ENCODE results near the gene HOXB4.

Gene HOXB4

DNA sequence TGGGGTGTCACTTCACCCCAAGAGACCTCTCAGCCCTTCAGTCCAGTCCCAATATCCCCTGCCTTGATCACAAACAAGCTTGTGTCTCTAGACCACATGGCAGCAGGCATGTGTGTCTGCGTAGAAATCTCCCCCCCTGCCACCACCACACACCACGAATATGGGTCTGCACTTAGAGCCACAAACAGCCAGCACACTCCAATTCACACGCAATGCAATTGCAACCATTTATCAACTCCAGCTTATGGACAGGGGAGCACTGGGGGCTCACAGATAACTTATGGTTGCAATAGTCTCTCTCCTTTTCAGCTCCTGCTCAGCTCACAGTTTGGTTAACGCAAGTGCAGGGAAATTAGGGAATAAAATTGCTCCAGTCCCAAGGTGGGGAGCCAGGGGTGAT is 45.4 kb upstream of the HOXB4 start:
- no peak for DNase-seq (ENCODE audit: extremely low read depth, low read depth)
- TF ChIP-seq, protein P1, sequence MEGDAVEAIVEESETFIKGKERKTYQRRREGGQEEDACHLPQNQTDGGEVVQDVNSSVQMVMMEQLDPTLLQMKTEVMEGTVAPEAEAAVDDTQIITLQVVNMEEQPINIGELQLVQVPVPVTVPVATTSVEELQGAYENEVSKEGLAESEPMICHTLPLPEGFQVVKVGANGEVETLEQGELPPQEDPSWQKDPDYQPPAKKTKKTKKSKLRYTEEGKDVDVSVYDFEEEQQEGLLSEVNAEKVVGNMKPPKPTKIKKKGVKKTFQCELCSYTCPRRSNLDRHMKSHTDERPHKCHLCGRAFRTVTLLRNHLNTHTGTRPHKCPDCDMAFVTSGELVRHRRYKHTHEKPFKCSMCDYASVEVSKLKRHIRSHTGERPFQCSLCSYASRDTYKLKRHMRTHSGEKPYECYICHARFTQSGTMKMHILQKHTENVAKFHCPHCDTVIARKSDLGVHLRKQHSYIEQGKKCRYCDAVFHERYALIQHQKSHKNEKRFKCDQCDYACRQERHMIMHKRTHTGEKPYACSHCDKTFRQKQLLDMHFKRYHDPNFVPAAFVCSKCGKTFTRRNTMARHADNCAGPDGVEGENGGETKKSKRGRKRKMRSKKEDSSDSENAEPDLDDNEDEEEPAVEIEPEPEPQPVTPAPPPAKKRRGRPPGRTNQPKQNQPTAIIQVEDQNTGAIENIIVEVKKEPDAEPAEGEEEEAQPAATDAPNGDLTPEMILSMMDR (IDR thresholded peaks at IDR 0.05; ENCODE audit: low read depth, low read length), result no peak

DNA sequence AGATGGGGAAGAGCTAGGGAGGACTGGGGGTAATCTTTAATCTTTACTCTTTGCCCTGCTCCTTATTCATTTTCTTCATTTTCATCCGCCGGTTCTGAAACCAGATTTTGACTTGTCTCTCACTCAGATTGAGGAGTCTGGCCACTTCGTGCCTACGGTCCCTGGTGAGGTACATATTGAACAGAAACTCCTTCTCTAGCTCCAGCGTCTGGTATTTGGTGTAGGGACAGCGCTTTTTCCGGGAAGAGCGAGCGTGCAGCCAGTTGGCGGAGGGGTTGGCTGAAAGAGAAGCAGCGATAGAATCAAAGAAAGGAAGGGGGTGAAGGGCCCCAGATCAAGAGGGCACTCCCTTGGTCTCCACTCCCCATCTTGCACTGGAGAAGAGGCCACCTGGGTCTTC is 44.7 kb upstream of the HOXB4 start:
- DNase-seq (ENCODE audit: extremely low read depth, low read depth), result no peak
- TF ChIP-seq, protein P1 (IDR thresholded peaks at IDR 0.05; ENCODE audit: low read depth, low read length), result no peak

DNA sequence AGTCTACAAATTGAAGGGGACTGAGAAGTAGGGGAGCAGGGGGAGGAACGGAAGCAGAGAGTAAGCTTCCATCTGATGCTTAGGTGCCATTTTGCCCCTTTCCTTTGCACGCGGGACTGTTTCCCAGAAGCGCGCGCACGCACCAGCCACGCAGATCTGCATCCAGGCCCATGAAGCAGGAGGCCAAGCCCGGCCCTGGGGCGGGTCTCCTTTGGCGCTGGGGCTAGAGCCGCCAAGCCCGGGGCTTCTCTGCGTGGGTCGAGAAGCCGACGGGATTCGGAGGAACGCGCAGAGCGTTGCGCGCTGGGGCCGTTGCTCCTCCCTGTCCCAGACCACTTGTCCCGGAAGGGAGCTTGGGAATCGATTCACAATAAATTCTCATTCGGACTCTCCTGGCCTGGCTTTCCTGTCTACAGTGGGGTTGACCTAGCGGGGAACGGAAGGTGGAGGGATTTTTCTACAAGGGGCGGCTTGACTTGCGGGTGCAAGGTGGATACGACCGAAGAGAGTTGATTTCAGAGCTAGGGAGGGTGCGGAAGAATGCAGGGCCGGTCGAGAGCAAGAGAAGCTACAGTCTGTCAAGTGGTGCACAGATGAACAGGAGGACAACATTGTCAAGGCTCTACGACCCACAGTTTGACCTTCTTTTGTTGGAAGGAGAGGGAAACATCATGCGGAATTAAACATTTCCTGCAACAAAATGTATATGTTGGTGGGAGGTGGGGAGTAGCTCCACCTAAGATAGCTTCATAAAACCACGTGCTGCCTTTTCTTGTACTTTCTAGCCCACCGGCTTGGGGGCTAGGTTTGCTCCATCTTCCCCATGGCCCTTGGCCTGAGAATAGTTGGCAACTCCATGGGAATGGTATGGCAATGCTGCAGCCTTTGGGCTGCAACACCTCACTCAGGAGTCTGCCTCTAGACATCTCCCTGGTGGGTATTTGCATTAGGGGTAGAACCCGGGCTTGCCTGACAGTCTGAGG is 43.6 kb upstream of the HOXB4 start:
- TF ChIP-seq, protein P1 (IDR thresholded peaks at IDR 0.05; ENCODE audit: low read depth, low read length), result no peak
- DNase-seq (ENCODE audit: extremely low read depth, low read depth), result no peak

DNA sequence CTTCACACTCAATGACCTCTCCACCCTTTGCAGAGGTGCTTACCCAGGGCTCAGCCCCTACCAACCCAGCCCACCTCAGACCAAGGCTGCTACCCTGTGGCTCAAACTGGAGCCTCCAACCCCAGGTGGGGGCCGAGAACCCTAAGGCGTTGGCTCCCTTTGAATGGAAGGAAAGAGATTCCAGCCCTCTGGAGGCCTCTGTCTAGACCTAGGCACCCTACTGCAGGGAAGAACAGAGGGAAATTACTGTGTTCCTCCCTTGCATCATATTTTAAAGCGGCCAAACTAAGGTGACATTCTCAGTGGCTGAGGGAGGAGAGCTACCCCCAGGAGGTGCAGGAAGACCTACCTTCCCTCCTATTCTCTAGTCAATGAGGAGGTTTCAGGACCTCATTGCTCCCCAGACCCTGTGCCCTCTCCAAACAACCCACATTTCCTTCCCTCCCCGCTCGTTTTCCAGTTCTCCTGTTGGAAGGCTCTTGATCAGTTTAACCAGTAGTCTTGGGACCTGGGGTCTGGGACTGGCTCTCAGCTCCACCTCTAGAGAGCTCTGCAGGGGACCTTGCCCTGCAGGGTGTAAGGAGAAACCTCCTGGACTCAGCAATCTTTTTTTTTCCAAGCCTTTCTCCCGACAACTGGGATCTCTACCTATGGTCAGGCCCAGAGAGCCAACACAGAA is 42.5 kb upstream of the HOXB4 start:
- no peak for DNase-seq (ENCODE audit: extremely low read depth, low read depth)
- TF ChIP-seq, protein P1 (IDR thresholded peaks at IDR 0.05; ENCODE audit: low read depth, low read length), result no peak

DNA sequence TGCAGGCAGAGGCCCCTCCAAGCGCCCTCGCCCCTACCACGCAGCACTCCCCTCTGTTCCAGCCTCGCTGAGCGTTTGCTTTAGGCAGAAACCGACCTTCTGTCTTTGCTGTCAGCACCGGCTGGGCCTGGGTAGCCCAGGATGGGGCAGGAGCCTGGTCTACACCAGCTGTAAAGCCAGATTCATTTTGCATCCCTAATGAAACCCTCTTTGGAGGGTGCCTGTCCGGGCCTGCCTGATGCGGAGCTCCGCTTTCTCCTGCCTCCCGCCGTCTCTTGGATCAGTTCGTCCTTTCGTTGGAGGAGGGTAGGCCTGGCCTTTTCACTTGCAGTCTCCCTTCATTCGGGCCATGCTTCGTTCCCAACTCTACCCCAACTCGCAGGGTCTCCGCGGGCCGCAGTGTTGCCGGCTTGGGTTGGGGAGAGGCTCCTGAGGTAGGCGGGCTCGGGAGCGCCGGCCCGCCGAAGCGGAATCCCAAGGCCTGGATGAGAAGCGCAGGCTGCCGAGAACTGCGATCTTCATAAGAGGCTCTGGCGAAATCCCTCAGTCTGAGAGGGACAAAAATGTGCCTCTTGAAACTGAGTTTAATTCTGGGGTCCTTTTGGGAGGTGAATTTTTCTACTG is 41.8 kb upstream of the HOXB4 start:
- TF ChIP-seq, protein P1 (IDR thresholded peaks at IDR 0.05; ENCODE audit: low read depth, low read length), result no peak
- no peak for DNase-seq (ENCODE audit: extremely low read depth, low read depth)

DNA sequence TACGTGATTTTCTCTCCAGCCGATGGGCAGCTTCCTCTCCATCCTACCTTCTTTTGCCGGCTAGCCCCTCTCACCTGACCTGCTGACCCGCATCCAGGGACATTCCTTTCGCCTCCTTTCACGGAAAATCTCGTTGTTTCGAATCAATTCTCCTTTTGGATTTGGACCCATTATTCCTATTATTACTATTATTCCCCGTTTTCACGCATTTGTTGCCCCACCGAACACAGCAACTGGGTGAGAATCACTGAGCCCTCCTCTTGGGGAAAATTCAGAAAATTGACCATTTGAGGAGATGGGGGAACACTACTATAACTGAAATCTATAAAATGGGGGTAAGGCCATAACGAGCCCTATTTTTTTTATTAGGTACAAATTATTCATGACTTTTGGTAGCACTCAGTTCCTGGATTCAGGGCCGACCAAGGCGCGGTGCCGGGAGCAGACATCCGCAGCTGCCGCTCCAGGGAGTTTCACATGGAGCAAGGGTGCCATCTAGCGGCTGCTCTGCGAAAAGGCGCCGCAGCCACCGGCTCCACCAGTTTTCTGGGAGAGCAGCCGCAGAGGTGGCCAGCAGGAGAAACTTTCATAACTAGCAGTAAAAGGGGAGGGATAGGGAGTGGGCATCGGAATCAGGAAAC is 40.2 kb upstream of the HOXB4 start:
- TF ChIP-seq, protein P1 (IDR thresholded peaks at IDR 0.05; ENCODE audit: low read depth, low read length), result peak; percentile 96
- DNase-seq (ENCODE audit: extremely low read depth, low read depth), result peak; percentile 22
